Tibial nerve (tissue), 4 donors: ENCODE measurements around the gene ALAS1. TPM values are rescaled to one million over a fixed set of nuclear protein-coding genes. Genes with fewer than 3 reads are reported as not detected.

Source experiments
- DNase-seq, 2 donors: peaks; one replicate each; pipeline ENCODE4 v3.0.0-alpha.2; 2019; ENCODE audit warnings: low spot score in 2 of 2
- H3K27ac ChIP-seq, 4 donors: fragments of 200-600 bp; sonication (generic) in 3 of 4; one replicate each; pipeline ENCODE4 v1.5.1; 2017 to 2019; ENCODE audit warnings: mild to moderate bottlenecking in 1 of 4
- H3K27me3 ChIP-seq, 2 donors: fragments of 200-600 bp; sonication (generic) in 1 of 2; one replicate each; pipeline versions ENCODE4 v1.5.1 to v1.6.0; 2017 to 2019
- H3K36me3 ChIP-seq, 3 donors: fragments of 200-600 bp; sonication (generic); one replicate each; pipeline ENCODE4 v1.5.1; 2018 to 2019
- H3K4me1 ChIP-seq, 4 donors: fragments of 200-600 bp; sonication (generic) in 3 of 4; one replicate each; pipeline ENCODE4 v1.5.1; 2017 to 2019
- H3K4me3 ChIP-seq, 4 donors: fragments of 200-600 bp; sonication (generic) in 3 of 4; one replicate each; pipeline ENCODE4 v1.5.1; 2017 to 2019; ENCODE audit warnings: mild to moderate bottlenecking in 1 of 4, moderate library complexity in 1 of 4
- H3K9me3 ChIP-seq, 4 donors: fragments of 200-600 bp; sonication (generic) in 3 of 4; one replicate each; pipeline ENCODE4 v1.5.1; 2017 to 2019
- CTCF ChIP-seq, 5 experiments: fragments of 200-600 bp in 3 of 5; fragments of 450-650 bp in 2 of 5; sonication (generic) in 3 of 5; IDR thresholded peaks; one replicate each; pipeline ENCODE4 v1.5.1; 2016 to 2019; ENCODE audit warnings: antibody characterized with exemption in 5 of 5, mild to moderate bottlenecking in 3 of 5, moderate library complexity in 2 of 5
- EP300 ChIP-seq, 2 donors: sonication (generic); formaldehyde crosslinking; IDR thresholded peaks; one replicate each; pipeline ENCODE4 v1.6.1; 2017; ENCODE audit warnings: antibody characterized with exemption in 2 of 2, mild to moderate bottlenecking in 1 of 2
- POLR2A ChIP-seq, 2 donors: fragments of 450-650 bp; IDR thresholded peaks; one replicate each; pipeline ENCODE4 v1.6.1; 2017; ENCODE audit warnings: antibody characterized with exemption in 2 of 2, mild to moderate bottlenecking in 2 of 2, moderate library complexity in 2 of 2
- WGBS, 2 donors: methylation state at CpG; one replicate each; pipeline ENCODE4 v1.1.5; 2018; 5-methylcytosine and 5-hydroxymethylcytosine counted together
- total RNA-seq, 4 donors: library from RNA; depleted of rRNA; stranded (reverse); fragments of >200 nt; gene quantifications; one replicate each; pipeline ENCODE4 v1.1.0, GENCODE V29; 2016

The ALAS1 gene
- total RNA-seq, 4 donors from 2014 or later: 26.1 to 37.1 (median 32.0) TPM

DNA sequence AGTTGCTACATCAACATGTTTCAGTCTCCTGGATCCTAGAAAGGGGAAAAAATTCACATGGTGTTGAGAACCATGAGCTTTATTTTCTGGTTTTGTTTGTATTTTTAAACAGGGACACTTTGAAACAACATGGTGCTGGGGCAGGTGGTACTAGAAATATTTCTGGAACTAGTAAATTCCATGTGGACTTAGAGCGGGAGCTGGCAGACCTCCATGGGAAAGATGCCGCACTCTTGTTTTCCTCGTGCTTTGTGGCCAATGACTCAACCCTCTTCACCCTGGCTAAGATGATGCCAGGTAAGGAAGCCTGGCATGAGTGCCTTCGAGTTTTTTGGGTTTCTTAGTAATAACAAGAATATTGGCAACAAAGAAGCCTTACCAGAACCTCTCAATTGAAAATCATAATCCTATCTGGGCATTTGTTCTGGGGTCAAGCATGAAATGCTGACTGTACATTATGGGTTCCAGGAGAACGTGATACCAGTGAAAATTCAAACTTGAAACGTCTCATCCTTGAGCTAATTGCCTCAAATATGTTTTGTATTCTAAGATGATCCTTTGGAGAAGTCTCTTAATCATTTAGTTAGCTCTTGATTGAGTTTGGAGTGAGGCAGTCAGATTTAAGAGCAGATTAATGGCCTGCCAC lies 7.9 kb downstream of the ALAS1 start:
- WGBS, 2 donors: 87 to 91% methylated on average over 6 of the region's 6 CpGs
- Histone ChIP-seq H3K36me3 (peaks cover 4 to 94% (median 10%) of the 10 kb centered on the region in 3 donors), H3K27me3 (no peaks in the 10 kb centered on the region), H3K27ac (no peak overlapping the region), H3K4me1 (peaks cover 0 to 17% (median 2%) of the 10 kb centered on the region in 4 donors), H3K4me3 (no peak overlapping the region), H3K9me3 (no peaks in the 10 kb centered on the region)
- TF ChIP-seq POLR2A (IDR thresholded peaks at IDR 0.05) (no peak), EP300 (IDR thresholded peaks at IDR 0.05) (no peak), CTCF (IDR thresholded peaks at IDR 0.05) (no peak)
- no peak for DNase-seq

- Histone ChIP-seq H3K36me3 (peaks cover 6 to 100% (median 30%) of the 10 kb centered on the region in 3 donors), H3K4me1 (no peaks in the 10 kb centered on the region), H3K27ac (no peak overlapping the region), H3K9me3 (no peaks in the 10 kb centered on the region), H3K4me3 (no peak overlapping the region), H3K27me3 (no peaks in the 10 kb centered on the region)
- no peak for TF ChIP-seq POLR2A (IDR thresholded peaks at IDR 0.05)
- no peak for DNase-seq
- WGBS, 2 donors: 88 to 92% methylated on average over 4 of the region's 4 CpGs
These were observed 10.6 kb downstream of the ALAS1 start for GRCh38 chr3:52208556-52208955.

DNA sequence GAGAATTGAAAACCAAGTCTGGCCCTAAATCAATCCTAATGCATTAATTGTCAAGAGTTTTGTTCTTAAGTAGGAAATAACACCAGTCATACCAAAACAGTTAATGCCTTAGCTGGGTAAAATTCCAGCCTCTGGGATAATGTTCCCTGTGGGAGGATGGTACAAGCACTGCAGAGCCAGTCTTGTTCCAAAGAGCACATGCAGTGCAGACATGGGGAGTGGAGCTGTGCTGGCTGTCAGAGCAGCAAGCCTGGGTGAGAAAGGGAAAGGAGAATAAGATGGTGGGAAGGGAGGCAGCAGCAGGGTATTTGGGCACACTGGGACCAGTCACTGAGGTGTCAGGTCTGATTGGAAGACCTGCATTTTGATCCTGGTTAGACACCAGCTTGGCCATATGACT lies 12.1 kb downstream of the ALAS1 start:
- H3K4me3 ChIP-seq: no peak overlapping the region
- no peaks in the 10 kb centered on the region for H3K27me3 ChIP-seq
- H3K4me1 ChIP-seq: no peaks in the 10 kb centered on the region
- H3K27ac ChIP-seq: no peak overlapping the region
- H3K36me3 ChIP-seq: peaks cover 6 to 100% (median 30%) of the 10 kb centered on the region in 3 donors
- H3K9me3 ChIP-seq: no peaks in the 10 kb centered on the region
- TF ChIP-seq CTCF (IDR thresholded peaks at IDR 0.05): no peak
- TF ChIP-seq EP300 (IDR thresholded peaks at IDR 0.05): no peak
- TF ChIP-seq POLR2A (IDR thresholded peaks at IDR 0.05): no peak
- no peak for DNase-seq

GRCh38 chr3:52210550-52211046 lies 12.6 kb downstream of the ALAS1 start:
- no peak overlapping the region for H3K4me3 ChIP-seq
- no peaks in the 10 kb centered on the region for H3K4me1 ChIP-seq
- no peaks in the 10 kb centered on the region for H3K9me3 ChIP-seq
- TF ChIP-seq CTCF (IDR thresholded peaks at IDR 0.05): no peak
- no peak for TF ChIP-seq EP300 (IDR thresholded peaks at IDR 0.05)
- no peak for TF ChIP-seq POLR2A (IDR thresholded peaks at IDR 0.05)
- 87 to 88% methylated on average over 6 of the region's 6 CpGs for WGBS, 2 donors
- H3K36me3 ChIP-seq: peaks cover 6 to 100% (median 30%) of the 10 kb centered on the region in 3 donors
- no peak overlapping the region for H3K27ac ChIP-seq
- no peaks in the 10 kb centered on the region for H3K27me3 ChIP-seq
- DNase-seq: no peak

DNA sequence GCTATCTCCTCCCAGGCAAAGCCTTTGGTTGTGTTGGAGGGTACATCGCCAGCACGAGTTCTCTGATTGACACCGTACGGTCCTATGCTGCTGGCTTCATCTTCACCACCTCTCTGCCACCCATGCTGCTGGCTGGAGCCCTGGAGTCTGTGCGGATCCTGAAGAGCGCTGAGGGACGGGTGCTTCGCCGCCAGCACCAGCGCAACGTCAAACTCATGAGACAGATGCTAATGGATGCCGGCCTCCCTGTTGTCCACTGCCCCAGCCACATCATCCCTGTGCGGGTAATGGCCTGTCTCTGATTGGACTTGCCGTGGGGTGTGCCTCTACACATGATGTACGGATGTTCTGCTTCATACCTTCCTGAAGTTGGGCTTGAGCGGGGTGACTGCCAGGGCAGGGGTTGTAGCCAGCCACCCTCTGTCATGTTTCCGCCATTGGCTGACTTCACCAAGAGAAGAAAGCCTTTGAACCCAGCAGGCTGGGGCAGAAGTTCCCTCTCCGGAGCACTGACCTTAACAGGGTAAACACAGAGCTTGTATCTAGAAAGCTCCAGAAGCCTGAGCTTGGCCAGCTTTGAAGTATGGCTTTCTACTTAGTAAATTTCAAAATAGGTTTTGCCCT lies 13.4 kb downstream of the ALAS1 start:
- TF ChIP-seq CTCF (IDR thresholded peaks at IDR 0.05) (no peak), EP300 (IDR thresholded peaks at IDR 0.05) (no peak)
- H3K4me3 ChIP-seq: no peak overlapping the region
- no peaks in the 10 kb centered on the region for H3K27me3 ChIP-seq
- peaks cover 6 to 93% (median 30%) of the 10 kb centered on the region in 3 donors for H3K36me3 ChIP-seq
- H3K4me1 ChIP-seq: peaks cover 0 to 3% (median under 1%) of the 10 kb centered on the region in 4 donors
- no peaks in the 10 kb centered on the region for H3K9me3 ChIP-seq
- WGBS, 2 donors: 87 to 91% methylated on average over 18 of the region's 18 CpGs
- H3K27ac ChIP-seq: no peak overlapping the region
- no peak for DNase-seq
